Liver (tissue), 9 donors: ENCODE data around the gene CD274. TPM values are rescaled to one million over a fixed set of nuclear protein-coding genes. Genes with fewer than 3 reads are reported as not detected.

ENCODE experiments used
- DNase-seq: peaks from one replicate; pipeline ENCODE4 v3.0.0-alpha.2; 2017; ENCODE audit warnings: low spot score
- H3K27ac ChIP-seq, 2 donors: one replicate each; pipeline ENCODE4 v1.7.0; 2013; ENCODE audit warnings: inconsistent platforms in 2 of 2, low read length in 2 of 2, control low read depth in 1 of 2, low read depth in 1 of 2, mild to moderate bottlenecking in 1 of 2
- H3K27me3 ChIP-seq, 4 donors: one replicate each; pipeline versions ENCODE4 v1.6.1 to v1.7.0; 2013; ENCODE audit warnings: low read length in 3 of 4, inconsistent platforms in 1 of 4, mild to moderate bottlenecking in 1 of 4, moderate library complexity in 1 of 4; ENCODE audit not compliant: control insufficient read depth in 4 of 4, insufficient read depth in 4 of 4
- H3K36me3 ChIP-seq, 4 donors: one replicate each; pipeline versions ENCODE4 v1.6.1 to v1.7.0; 2013; ENCODE audit warnings: low read length in 3 of 4, mild to moderate bottlenecking in 3 of 4, low read depth in 1 of 4, moderate library complexity in 1 of 4; ENCODE audit not compliant: control insufficient read depth in 4 of 4, insufficient read depth in 3 of 4
- H3K4me1 ChIP-seq, 4 donors: one replicate each; pipeline versions ENCODE4 v1.6.1 to v1.7.0; 2013; ENCODE audit warnings: low read length in 3 of 4, mild to moderate bottlenecking in 3 of 4, moderate library complexity in 1 of 4; ENCODE audit not compliant: control insufficient read depth in 4 of 4, insufficient read depth in 4 of 4
- H3K4me3 ChIP-seq, 3 donors: one replicate each; pipeline versions ENCODE4 v1.6.1 to v1.7.0; 2013; ENCODE audit warnings: low read length in 3 of 3, control low read depth in 1 of 3, low read depth in 1 of 3, mild to moderate bottlenecking in 1 of 3
- H3K9ac ChIP-seq, 2 donors: one replicate each; pipeline ENCODE4 v1.7.0; 2013; ENCODE audit warnings: low read length in 2 of 2, mild to moderate bottlenecking in 2 of 2, moderate library complexity in 2 of 2, control low read depth in 1 of 2, low read depth in 1 of 2
- H3K9me3 ChIP-seq, 4 donors: one replicate each; pipeline versions ENCODE4 v1.6.1 to v1.7.0; 2013; ENCODE audit warnings: low read length in 3 of 4; ENCODE audit not compliant: control insufficient read depth in 4 of 4
- GABPA ChIP-seq, 2 donors: IDR thresholded peaks in 1 of 2; conservative IDR thresholded peaks in 1 of 2; 2 replicates each; pipeline ENCODE4 v1.6.1; 2016; ENCODE audit warnings: antibody characterized with exemption in 2 of 2, mild to moderate bottlenecking in 1 of 2, moderate library complexity in 1 of 2
- HNF4G ChIP-seq: IDR thresholded peaks from 2 replicates; pipeline ENCODE4 v1.6.1; 2016; ENCODE audit warnings: antibody characterized with exemption
- JUND ChIP-seq, 2 donors: IDR thresholded peaks; 2 replicates each; pipeline ENCODE4 v1.6.1; 2016; ENCODE audit warnings: antibody characterized with exemption in 2 of 2
- NR2F2 ChIP-seq: IDR thresholded peaks from 2 replicates; pipeline ENCODE4 v1.6.1; 2016; ENCODE audit warnings: antibody characterized with exemption
- YY1 ChIP-seq: IDR thresholded peaks from 2 replicates; pipeline ENCODE4 v1.6.1; 2016; ENCODE audit warnings: antibody characterized with exemption, mild to moderate bottlenecking
- WGBS: extraction: QIAGEN DNeasy Blood & Tissue Kit; methylation state at CpG from one replicate; pipeline ENCODE4 v1.1.7; 2013; 5-methylcytosine and 5-hydroxymethylcytosine counted together
- polyA plus RNA-seq, 2 donors: library from polyadenylated mRNA; stranded (reverse) in 1 of 2; unstranded in 1 of 2; fragments of 200-250 nt in 1 of 2; fragments of >200 nt in 1 of 2; fragmentation: Nextera tagmentation in 1 of 2; extraction: Ambion mirVana in 1 of 2; gene quantifications; one replicate each; pipeline versions ENCODE4 v1.2.1 to v1.2.3, GENCODE V29; 2013 to 2015
- total RNA-seq, 2 donors: library from RNA; depleted of rRNA; stranded (reverse); fragments of >200 nt; gene quantifications; one replicate each; pipeline ENCODE4 v1.2.3, GENCODE V29; 2014
- TF ChIP-seq, protein P1 (sequence below): IDR thresholded peaks from 2 replicates; pipeline ENCODE4 v1.6.1; 2016; ENCODE audit warnings: antibody characterized with exemption
- TF ChIP-seq, protein P2 (sequence below): IDR thresholded peaks from 2 replicates; pipeline ENCODE4 v1.6.1; 2016; ENCODE audit warnings: antibody characterized with exemption, mild to moderate bottlenecking
- donor health status: healthy.
- donor health status: healthy.
- donor health status: healthy.
- donor health status: healthy.
- donor health status: healthy.

Gene CD274
- total and polyA plus RNA-seq, 4 donors = 1.0 to 3.1 (median 1.9) TPM

DNA sequence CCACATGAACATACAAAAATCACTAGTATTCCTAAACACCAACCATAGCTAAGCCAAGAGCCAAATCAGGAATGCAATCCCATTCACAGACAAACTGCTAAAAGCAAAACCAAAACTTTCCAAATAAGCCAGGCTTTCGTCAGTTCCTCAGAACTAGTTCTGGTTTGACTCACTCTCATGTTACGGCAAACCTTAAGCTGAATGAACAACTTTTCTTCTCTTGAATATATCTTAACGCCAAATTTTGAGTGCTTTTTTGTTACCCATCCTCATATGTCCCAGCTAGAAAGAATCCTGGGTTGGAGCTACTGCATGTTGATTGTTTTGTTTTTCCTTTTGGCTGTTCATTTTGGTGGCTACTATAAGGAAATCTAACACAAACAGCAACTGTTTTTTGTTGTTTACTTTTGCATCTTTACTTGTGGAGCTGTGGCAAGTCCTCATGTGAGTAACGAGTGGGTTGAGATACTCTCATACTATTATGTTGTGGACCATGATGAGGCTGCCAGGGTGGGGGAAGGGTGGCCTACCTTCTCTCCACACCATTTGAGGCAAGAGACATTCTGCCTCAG lies 60.1 kb downstream of the CD274 start, which contains the start of gene PDCD1LG2:
Gene PDCD1LG2, plus strand, starts transcription at position 172 of the 572 bp plus-strand sequence. CDS start 12,016 bp downstream, outside the sequence.
- Histone ChIP-seq H3K9ac (no peak within 1 kb of the TSS), H3K4me1 (peaks cover 0 to 2% (median 0%) of the 10 kb centered on the region in 4 donors), H3K36me3 (no peaks in the 10 kb centered on the region), H3K4me3 (peak within 1 kb of the TSS in 1 of 3 donors; percentile 10), H3K27ac (peak within 1 kb of the TSS; percentile 46 to 62), H3K9me3 (no peaks in the 10 kb centered on the region), H3K27me3 (no peaks in the 10 kb centered on the region)
- no peak for DNase-seq
- WGBS = 50% methylated on average over 4 of the region's 4 CpGs
- TF ChIP-seq, protein P1, sequence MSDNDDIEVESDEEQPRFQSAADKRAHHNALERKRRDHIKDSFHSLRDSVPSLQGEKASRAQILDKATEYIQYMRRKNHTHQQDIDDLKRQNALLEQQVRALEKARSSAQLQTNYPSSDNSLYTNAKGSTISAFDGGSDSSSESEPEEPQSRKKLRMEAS = no peak
- peak in 1 of 2 donors; percentile 21 for TF ChIP-seq JUND (IDR thresholded peaks at IDR 0.05)

DNA sequence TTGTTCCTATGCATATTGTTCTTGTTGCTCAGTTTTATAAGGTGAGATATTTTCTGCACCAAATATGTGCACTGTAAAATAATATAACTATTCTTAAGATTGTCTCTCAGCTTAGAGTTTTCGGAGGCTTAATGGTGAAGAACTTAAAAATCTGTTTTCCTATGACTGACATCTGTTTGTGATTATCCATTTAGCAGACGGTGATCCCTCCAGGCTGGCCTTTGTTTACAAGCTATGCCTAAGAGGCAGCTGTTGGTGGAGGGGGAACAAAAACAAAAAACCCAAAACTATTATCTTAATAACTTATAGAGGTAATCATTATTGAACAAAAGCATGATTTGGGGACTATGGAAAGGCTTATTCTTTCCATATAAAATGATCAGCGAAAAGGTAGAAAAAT lies 60.6 kb downstream of the CD274 start:
- Histone ChIP-seq H3K27ac (peak overlapping the region in 1 of 2 donors; percentile 62), H3K36me3 (no peaks in the 10 kb centered on the region), H3K9ac (no peak overlapping the region), H3K9me3 (no peaks in the 10 kb centered on the region), H3K4me1 (peaks cover 0 to 2% (median 0%) of the 10 kb centered on the region in 4 donors), H3K4me3 (peak overlapping the region in 1 of 3 donors; percentile 10), H3K27me3 (no peaks in the 10 kb centered on the region)
- no peak for TF ChIP-seq GABPA (IDR thresholded peaks at IDR 0.05 in 1 of 2, conservative IDR thresholded peaks at IDR 0.05 in 1 of 2)
- 69% methylated on average over 3 of the region's 3 CpGs for WGBS
- DNase-seq = no peak

DNA sequence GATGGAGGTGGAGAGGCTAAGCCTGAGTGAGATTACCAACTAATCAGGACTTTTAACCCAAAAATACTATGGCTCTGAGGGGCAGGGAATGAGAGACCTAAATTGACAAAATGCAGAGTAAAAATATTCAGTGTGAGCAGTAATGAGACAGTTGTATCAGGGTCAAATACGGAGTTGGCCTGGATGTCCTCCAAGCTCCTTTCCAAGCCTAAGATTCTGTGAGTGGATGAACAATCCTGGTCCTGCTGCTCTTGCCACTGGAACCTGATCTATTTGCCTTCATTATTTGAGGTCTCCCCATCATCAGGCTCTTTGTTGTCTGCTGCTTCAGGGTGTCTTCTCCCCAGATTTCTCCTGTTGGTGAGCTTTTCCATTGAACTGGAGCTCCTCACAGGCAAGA lies 61.1 kb downstream of the CD274 start:
- 61% methylated on average over 1 of the region's 1 CpG for WGBS
- no peaks in the 10 kb centered on the region for H3K9me3 ChIP-seq
- H3K4me3 ChIP-seq = peak overlapping the region in 1 of 3 donors; percentile 10
- H3K27ac ChIP-seq = no peak overlapping the region
- peaks cover 0 to 2% (median 0%) of the 10 kb centered on the region in 4 donors for H3K4me1 ChIP-seq
- no peaks in the 10 kb centered on the region for H3K36me3 ChIP-seq
- H3K9ac ChIP-seq = no peak overlapping the region
- no peaks in the 10 kb centered on the region for H3K27me3 ChIP-seq
- TF ChIP-seq NR2F2 = no peak
- no peak for TF ChIP-seq YY1
- DNase-seq = no peak

DNA sequence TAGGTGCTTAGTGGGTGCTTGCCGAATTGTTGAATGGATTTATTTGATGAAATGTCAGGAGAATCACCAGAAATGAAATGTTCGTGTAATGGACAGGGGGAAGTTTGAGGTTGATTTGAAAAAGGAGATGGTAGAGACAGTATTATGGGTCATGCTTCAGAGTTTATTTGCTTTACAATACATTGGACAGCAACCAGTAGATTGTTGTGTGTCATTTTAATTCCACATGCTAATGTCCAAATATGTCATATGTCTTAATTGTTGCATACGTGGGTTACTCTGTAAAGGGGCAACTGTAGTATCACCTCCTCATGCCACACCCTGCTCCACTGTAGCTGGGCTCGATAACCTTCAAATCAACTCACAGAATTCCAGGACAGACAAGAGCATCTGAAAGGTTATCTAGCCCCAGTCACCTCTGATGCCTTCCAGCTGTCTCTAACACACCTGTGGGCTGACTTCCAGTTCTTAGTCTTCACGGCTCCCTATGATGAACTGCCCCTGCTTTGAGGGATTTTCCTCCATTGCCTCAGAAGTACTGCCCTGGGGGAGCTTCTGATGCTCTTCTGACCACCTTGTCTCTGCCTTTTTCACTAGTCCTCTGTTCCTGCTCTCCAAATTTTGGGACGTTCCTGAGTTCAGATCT lies 61.7 kb downstream of the CD274 start:
- Histone ChIP-seq H3K4me3 (no peak overlapping the region), H3K4me1 (peaks cover 0 to 2% (median 0%) of the 10 kb centered on the region in 4 donors), H3K9ac (no peak overlapping the region), H3K27me3 (no peaks in the 10 kb centered on the region), H3K36me3 (no peaks in the 10 kb centered on the region), H3K27ac (no peak overlapping the region), H3K9me3 (no peaks in the 10 kb centered on the region)
- no peak for DNase-seq
- TF ChIP-seq HNF4G = no peak
- TF ChIP-seq, protein P2, sequence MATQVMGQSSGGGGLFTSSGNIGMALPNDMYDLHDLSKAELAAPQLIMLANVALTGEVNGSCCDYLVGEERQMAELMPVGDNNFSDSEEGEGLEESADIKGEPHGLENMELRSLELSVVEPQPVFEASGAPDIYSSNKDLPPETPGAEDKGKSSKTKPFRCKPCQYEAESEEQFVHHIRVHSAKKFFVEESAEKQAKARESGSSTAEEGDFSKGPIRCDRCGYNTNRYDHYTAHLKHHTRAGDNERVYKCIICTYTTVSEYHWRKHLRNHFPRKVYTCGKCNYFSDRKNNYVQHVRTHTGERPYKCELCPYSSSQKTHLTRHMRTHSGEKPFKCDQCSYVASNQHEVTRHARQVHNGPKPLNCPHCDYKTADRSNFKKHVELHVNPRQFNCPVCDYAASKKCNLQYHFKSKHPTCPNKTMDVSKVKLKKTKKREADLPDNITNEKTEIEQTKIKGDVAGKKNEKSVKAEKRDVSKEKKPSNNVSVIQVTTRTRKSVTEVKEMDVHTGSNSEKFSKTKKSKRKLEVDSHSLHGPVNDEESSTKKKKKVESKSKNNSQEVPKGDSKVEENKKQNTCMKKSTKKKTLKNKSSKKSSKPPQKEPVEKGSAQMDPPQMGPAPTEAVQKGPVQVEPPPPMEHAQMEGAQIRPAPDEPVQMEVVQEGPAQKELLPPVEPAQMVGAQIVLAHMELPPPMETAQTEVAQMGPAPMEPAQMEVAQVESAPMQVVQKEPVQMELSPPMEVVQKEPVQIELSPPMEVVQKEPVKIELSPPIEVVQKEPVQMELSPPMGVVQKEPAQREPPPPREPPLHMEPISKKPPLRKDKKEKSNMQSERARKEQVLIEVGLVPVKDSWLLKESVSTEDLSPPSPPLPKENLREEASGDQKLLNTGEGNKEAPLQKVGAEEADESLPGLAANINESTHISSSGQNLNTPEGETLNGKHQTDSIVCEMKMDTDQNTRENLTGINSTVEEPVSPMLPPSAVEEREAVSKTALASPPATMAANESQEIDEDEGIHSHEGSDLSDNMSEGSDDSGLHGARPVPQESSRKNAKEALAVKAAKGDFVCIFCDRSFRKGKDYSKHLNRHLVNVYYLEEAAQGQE = peak; percentile 55
- 66% methylated on average over 6 of the region's 6 CpGs for WGBS
